ENCODE measurements around the gene SFTPD.

The SFTPD gene

GRCh38 chr10:79981450-79982361, 32.8 kb upstream of the SFTPD start:
- H3K4me3 ChIP-seq (ENCODE audit: low read length), result peak overlapping the region; percentile 83
- peak overlapping the region; percentile 54 for H3K9ac ChIP-seq (ENCODE audit: low read depth, low read length)
- no peaks in the 10 kb centered on the region for H3K9me3 ChIP-seq (replicated peaks; ENCODE audit: low read length)
- peaks cover 43% of the 10 kb centered on the region for H3K27me3 ChIP-seq (ENCODE audit: control insufficient read depth, insufficient read depth, low read length)
- H3K4me1 ChIP-seq (ENCODE audit: control insufficient read depth, insufficient read depth, low read length), result peaks cover 3% of the 10 kb centered on the region
- H3K36me3 ChIP-seq (ENCODE audit: insufficient read depth, low read length), result no peaks in the 10 kb centered on the region
- H3K4me2 ChIP-seq (ENCODE audit: low read length), result peak overlapping the region; percentile 98

GRCh38 chr10:79980711-79981110, 31.8 kb upstream of the SFTPD start:
- H3K36me3 ChIP-seq (ENCODE audit: insufficient read depth, low read length), result no peaks in the 10 kb centered on the region
- no peak overlapping the region for H3K4me2 ChIP-seq (ENCODE audit: low read length)
- H3K27me3 ChIP-seq (ENCODE audit: control insufficient read depth, insufficient read depth, low read length), result peaks cover 43% of the 10 kb centered on the region
- H3K4me1 ChIP-seq (ENCODE audit: control insufficient read depth, insufficient read depth, low read length), result peaks cover 3% of the 10 kb centered on the region
- H3K9ac ChIP-seq (ENCODE audit: low read depth, low read length), result no peak overlapping the region
- no peak overlapping the region for H3K4me3 ChIP-seq (ENCODE audit: low read length)
- H3K9me3 ChIP-seq (replicated peaks; ENCODE audit: low read length), result no peaks in the 10 kb centered on the region

- Histone ChIP-seq H3K9me3 (replicated peaks; ENCODE audit: low read length) (no peaks in the 10 kb centered on the region), H3K27me3 (ENCODE audit: control insufficient read depth, insufficient read depth, low read length) (peaks cover 42% of the 10 kb centered on the region), H3K4me1 (ENCODE audit: control insufficient read depth, insufficient read depth, low read length) (peaks cover 3% of the 10 kb centered on the region), H3K4me3 (ENCODE audit: low read length) (no peak overlapping the region), H3K36me3 (ENCODE audit: insufficient read depth, low read length) (no peaks in the 10 kb centered on the region), H3K9ac (ENCODE audit: low read depth, low read length) (no peak overlapping the region), H3K4me2 (ENCODE audit: low read length) (no peak overlapping the region)
Observed at GRCh38 chr10:79979976-79980687, 31.2 kb upstream of the SFTPD start.

- H3K9me3 ChIP-seq (replicated peaks; ENCODE audit: low read length), result no peaks in the 10 kb centered on the region
- H3K4me3 ChIP-seq (ENCODE audit: low read length), result no peak overlapping the region
- H3K4me1 ChIP-seq (ENCODE audit: control insufficient read depth, insufficient read depth, low read length), result peaks cover 3% of the 10 kb centered on the region
- H3K27me3 ChIP-seq (ENCODE audit: control insufficient read depth, insufficient read depth, low read length), result peaks cover 42% of the 10 kb centered on the region
- no peaks in the 10 kb centered on the region for H3K36me3 ChIP-seq (ENCODE audit: insufficient read depth, low read length)
- H3K9ac ChIP-seq (ENCODE audit: low read depth, low read length), result no peak overlapping the region
- H3K4me2 ChIP-seq (ENCODE audit: low read length), result no peak overlapping the region
Observed at GRCh38 chr10:79979310-79979975, 30.5 kb upstream of the SFTPD start.

GRCh38 chr10:79976999-79977398, 28.1 kb upstream of the SFTPD start:
- Histone ChIP-seq H3K9me3 (replicated peaks; ENCODE audit: low read length) (no peaks in the 10 kb centered on the region), H3K9ac (ENCODE audit: low read depth, low read length) (no peak overlapping the region), H3K27me3 (ENCODE audit: control insufficient read depth, insufficient read depth, low read length) (peaks cover 27% of the 10 kb centered on the region), H3K4me2 (ENCODE audit: low read length) (no peak overlapping the region), H3K36me3 (ENCODE audit: insufficient read depth, low read length) (no peaks in the 10 kb centered on the region), H3K4me3 (ENCODE audit: low read length) (no peak overlapping the region), H3K4me1 (ENCODE audit: control insufficient read depth, insufficient read depth, low read length) (no peaks in the 10 kb centered on the region)

- Histone ChIP-seq H3K9ac (ENCODE audit: low read depth, low read length) (no peak overlapping the region), H3K4me2 (ENCODE audit: low read length) (no peak overlapping the region), H3K36me3 (ENCODE audit: insufficient read depth, low read length) (no peaks in the 10 kb centered on the region), H3K27me3 (ENCODE audit: control insufficient read depth, insufficient read depth, low read length) (no peaks in the 10 kb centered on the region), H3K4me1 (ENCODE audit: control insufficient read depth, insufficient read depth, low read length) (no peaks in the 10 kb centered on the region), H3K4me3 (ENCODE audit: low read length) (no peak overlapping the region), H3K9me3 (replicated peaks; ENCODE audit: low read length) (no peaks in the 10 kb centered on the region)
Observed at GRCh38 chr10:79970062-79970461, 21.2 kb upstream of the SFTPD start.

GRCh38 chr10:79947787-79948424, 999 bp downstream of the SFTPD start:
- H3K9ac ChIP-seq (ENCODE audit: low read depth, low read length), result no peak overlapping the region
- H3K4me1 ChIP-seq (ENCODE audit: control insufficient read depth, insufficient read depth, low read length), result no peaks in the 10 kb centered on the region
- no peaks in the 10 kb centered on the region for H3K9me3 ChIP-seq (replicated peaks; ENCODE audit: low read length)
- peaks cover 49% of the 10 kb centered on the region for H3K27me3 ChIP-seq (ENCODE audit: control insufficient read depth, insufficient read depth, low read length)
- H3K36me3 ChIP-seq (ENCODE audit: insufficient read depth, low read length), result no peaks in the 10 kb centered on the region
- H3K4me2 ChIP-seq (ENCODE audit: low read length), result no peak overlapping the region
- H3K4me3 ChIP-seq (ENCODE audit: low read length), result no peak overlapping the region

GRCh38 chr10:79947083-79947415, 1.9 kb downstream of the SFTPD start:
- Histone ChIP-seq H3K27me3 (ENCODE audit: control insufficient read depth, insufficient read depth, low read length) (peaks cover 52% of the 10 kb centered on the region), H3K9ac (ENCODE audit: low read depth, low read length) (no peak overlapping the region), H3K4me2 (ENCODE audit: low read length) (no peak overlapping the region), H3K36me3 (ENCODE audit: insufficient read depth, low read length) (no peaks in the 10 kb centered on the region), H3K4me1 (ENCODE audit: control insufficient read depth, insufficient read depth, low read length) (no peaks in the 10 kb centered on the region), H3K4me3 (ENCODE audit: low read length) (no peak overlapping the region), H3K9me3 (replicated peaks; ENCODE audit: low read length) (no peaks in the 10 kb centered on the region)

- Histone ChIP-seq H3K4me3 (ENCODE audit: low read length) (no peak overlapping the region), H3K4me2 (ENCODE audit: low read length) (no peak overlapping the region), H3K27me3 (ENCODE audit: control insufficient read depth, insufficient read depth, low read length) (peaks cover 52% of the 10 kb centered on the region), H3K9me3 (replicated peaks; ENCODE audit: low read length) (no peaks in the 10 kb centered on the region), H3K9ac (ENCODE audit: low read depth, low read length) (no peak overlapping the region), H3K36me3 (ENCODE audit: insufficient read depth, low read length) (no peaks in the 10 kb centered on the region), H3K4me1 (ENCODE audit: control insufficient read depth, insufficient read depth, low read length) (no peaks in the 10 kb centered on the region)
Observed at GRCh38 chr10:79946271-79947082, 2.4 kb downstream of the SFTPD start.

- H3K27me3 ChIP-seq (ENCODE audit: control insufficient read depth, insufficient read depth, low read length), result peaks cover 46% of the 10 kb centered on the region
- no peaks in the 10 kb centered on the region for H3K9me3 ChIP-seq (replicated peaks; ENCODE audit: low read length)
- H3K4me2 ChIP-seq (ENCODE audit: low read length), result no peak overlapping the region
- no peaks in the 10 kb centered on the region for H3K4me1 ChIP-seq (ENCODE audit: control insufficient read depth, insufficient read depth, low read length)
- H3K9ac ChIP-seq (ENCODE audit: low read depth, low read length), result no peak overlapping the region
- H3K36me3 ChIP-seq (ENCODE audit: insufficient read depth, low read length), result no peaks in the 10 kb centered on the region
- no peak overlapping the region for H3K4me3 ChIP-seq (ENCODE audit: low read length)
Observed at GRCh38 chr10:79944428-79945395, 4.2 kb downstream of the SFTPD start.
